Choroid plexus epithelial cell (primary cell): ENCODE results near the gene CWF19L2.

ENCODE experiments used
- DNase-seq: peaks from one replicate; pipeline ENCODE4 v3.0.0-alpha.2; 2010; ENCODE audit warnings: low read depth
- H3K4me3 ChIP-seq: 2 replicates; pipeline ENCODE4 v1.5.1; 2011; ENCODE audit warnings: low read depth, mild to moderate bottlenecking, control low read depth, low read length, moderate library complexity
- TF ChIP-seq, protein P1 (sequence below): conservative IDR thresholded peaks from 2 replicates; pipeline ENCODE4 v1.5.1; 2011; ENCODE audit warnings: low read depth, mild to moderate bottlenecking, control low read depth, inconsistent platforms, low read length, moderate library complexity

The CWF19L2 gene

DNA sequence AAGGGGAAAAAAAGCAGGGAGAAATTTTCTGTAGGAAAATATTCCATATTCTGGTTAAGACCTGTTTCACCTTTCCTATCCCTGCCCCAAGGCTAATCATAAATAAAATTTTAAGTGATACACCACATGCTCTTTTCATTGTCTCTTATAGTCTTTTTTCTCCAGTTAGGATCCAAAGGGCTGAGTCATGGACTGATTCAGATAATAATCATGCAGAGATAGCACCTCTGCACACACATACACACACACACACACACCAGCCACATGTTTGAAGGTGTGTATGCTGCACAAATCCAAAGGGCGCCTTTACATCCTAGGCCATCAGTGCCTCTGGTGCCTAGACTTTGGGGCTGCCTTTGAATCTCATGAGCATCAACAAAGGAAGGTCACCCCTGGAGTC is 35.5 kb upstream of the CWF19L2 start:
- TF ChIP-seq, protein P1, sequence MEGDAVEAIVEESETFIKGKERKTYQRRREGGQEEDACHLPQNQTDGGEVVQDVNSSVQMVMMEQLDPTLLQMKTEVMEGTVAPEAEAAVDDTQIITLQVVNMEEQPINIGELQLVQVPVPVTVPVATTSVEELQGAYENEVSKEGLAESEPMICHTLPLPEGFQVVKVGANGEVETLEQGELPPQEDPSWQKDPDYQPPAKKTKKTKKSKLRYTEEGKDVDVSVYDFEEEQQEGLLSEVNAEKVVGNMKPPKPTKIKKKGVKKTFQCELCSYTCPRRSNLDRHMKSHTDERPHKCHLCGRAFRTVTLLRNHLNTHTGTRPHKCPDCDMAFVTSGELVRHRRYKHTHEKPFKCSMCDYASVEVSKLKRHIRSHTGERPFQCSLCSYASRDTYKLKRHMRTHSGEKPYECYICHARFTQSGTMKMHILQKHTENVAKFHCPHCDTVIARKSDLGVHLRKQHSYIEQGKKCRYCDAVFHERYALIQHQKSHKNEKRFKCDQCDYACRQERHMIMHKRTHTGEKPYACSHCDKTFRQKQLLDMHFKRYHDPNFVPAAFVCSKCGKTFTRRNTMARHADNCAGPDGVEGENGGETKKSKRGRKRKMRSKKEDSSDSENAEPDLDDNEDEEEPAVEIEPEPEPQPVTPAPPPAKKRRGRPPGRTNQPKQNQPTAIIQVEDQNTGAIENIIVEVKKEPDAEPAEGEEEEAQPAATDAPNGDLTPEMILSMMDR: no peak
- DNase-seq: peak; percentile 54

DNA sequence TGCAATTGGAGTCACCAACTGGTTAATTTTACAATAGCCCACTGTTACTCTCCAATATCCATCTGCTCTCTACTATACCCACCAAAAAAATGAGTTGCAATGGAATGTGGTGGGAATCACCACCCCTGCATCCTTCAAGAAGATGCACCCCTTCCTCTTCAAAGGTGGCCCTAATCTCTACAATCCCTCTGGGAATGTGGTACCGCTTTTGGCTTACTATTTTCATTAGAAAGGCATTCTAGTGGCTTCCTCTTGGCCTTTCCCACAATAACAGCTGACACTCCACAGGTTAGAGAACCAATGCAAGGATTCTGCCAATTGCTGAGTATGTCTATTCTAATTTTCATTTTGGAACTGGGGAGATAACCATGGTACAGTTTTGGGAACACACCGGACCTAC is 33.2 kb upstream of the CWF19L2 start:
- H3K4me3 ChIP-seq: no peak overlapping the region
- no peak for DNase-seq
- TF ChIP-seq, protein P1: no peak

More for the DNA sequence above, 35.5 kb upstream of the CWF19L2 start:
- H3K4me3 ChIP-seq: no peak overlapping the region

DNA sequence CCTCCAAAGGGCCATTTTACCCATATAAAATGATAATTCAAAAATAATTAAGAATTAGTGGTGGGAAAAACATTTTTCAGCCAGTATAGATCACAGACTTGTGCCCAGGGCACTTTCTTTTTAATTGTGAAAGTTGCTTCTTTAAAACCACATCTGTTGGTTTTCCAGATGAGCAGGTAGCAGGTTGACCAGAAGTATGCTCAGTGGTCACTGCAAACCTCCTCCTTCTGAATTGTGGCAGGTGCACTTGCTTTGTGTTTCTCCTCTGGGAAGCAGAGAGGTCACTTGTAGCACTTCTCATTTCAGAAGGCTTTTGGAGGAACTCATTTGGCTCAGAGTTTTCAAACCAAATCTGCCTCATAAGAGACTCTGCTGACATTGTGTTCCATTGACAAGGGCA is 24.6 kb upstream of the CWF19L2 start:
- no peak for DNase-seq
- no peak overlapping the region for H3K4me3 ChIP-seq
- TF ChIP-seq, protein P1: no peak

DNA sequence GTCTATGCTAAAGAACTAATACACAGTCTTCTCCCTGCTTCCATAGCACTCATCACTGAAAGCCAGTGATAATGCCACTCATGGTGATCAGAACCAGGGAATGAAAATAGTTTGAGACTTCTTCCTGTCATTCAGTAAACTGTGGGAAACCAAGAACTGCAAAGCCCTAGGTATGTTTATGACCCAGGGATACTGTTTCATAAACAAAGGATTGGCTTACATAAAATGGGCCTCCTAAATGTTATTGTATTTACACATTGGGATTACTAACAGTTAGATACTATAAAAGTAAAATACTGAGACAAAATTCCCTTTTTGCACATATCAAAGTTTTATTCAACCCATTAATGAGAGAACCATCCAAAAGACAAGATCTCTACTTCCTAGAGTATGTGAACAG is 21.3 kb upstream of the CWF19L2 start:
- TF ChIP-seq, protein P1: no peak
- no peak for DNase-seq
- H3K4me3 ChIP-seq: no peak overlapping the region

DNA sequence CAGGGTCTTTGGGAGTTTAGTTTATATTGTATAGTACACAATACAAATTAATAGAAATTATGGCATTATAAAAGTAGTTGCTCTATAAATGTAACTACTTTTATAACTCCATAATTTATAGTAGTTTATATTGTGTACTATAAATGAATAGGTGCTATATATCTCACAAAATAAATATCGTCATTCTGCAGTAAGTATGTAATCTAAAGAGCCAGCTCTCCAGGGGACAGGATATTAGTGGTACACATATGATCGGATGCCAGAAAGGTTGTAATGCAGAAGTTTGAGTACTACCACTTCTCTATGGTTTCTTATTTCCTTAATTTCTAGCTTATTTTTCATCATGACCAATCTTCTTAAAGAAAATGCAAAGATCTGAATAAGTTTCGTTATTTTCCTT is 20.2 kb upstream of the CWF19L2 start:
- no peak for DNase-seq
- TF ChIP-seq, protein P1: no peak
- no peak overlapping the region for H3K4me3 ChIP-seq

DNA sequence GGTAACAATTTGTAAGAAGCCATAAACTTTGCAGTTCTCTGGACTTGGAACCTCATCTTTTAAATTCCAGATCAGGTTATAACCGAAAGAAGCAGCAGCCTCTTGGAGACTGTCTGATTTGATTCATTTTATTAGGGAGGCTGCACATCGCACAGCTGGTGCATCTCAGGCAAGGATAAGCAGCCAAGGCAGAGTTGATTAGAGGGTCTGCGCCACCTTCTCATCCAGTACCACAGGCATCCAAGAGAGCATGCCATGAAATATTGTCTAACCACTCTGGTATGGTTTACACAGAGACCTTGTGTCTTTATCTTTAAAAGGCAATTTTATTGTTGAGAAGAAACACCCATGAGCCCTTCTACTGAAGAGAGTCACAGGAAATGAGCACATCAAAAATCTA is 16.2 kb upstream of the CWF19L2 start:
- no peak overlapping the region for H3K4me3 ChIP-seq
- TF ChIP-seq, protein P1: no peak
- DNase-seq: no peak

DNA sequence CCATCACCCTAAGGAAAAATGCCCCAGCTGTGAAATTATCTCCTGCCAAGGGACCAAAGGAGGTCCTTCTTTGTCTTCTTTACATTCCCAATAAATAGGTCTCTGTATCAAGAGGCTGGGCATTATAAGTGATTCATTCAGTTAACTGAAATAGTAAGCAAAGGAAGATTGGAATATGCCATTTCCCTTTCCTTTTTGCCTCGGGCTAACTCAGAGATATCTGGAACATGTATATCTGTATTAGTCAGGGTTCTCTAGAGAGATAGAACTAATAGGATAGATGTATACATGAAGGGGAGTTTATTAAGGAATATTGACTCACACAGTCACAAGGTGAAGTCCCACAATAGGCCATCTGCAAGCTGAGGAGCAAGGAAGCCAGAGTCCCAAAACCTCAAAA is 15.3 kb upstream of the CWF19L2 start:
- TF ChIP-seq, protein P1: no peak
- H3K4me3 ChIP-seq: no peak overlapping the region
- DNase-seq: no peak
